SH-SY5Y (cell line): ENCODE data around the gene PRRX1.

ENCODE experiments used
- GATA2 ChIP-seq: IDR thresholded peaks from 2 replicates; pipeline ENCODE4 v1.6.1; 2011; ENCODE audit warnings: mild to moderate bottlenecking, low read depth, low read length
- GATA3 ChIP-seq: IDR thresholded peaks from 2 replicates; pipeline ENCODE4 v1.6.1; 2011; ENCODE audit warnings: low read depth, mild to moderate bottlenecking, low read length, moderate library complexity

GRCh38 chr1:170743083-170743482, 79.2 kb downstream of the PRRX1 start:
- TF ChIP-seq GATA2 (no peak), GATA3 (no peak)
